ENCODE data around the gene PBRM1.

- TF ChIP-seq CTCF (conservative IDR thresholded peaks at IDR 0.05 in 1 of 2, IDR thresholded peaks at IDR 0.05 in 1 of 2; ENCODE audit: low read depth in 1 of 2, low read length in 2 of 2) (no peak), EZH2 (IDR thresholded peaks at IDR 0.05; ENCODE audit: low read length, missing control alignments) (no peak)
Measured at GRCh38 chr3:52502001-52502400, 183.7 kb downstream of the PBRM1 start.

Measured in fibroblast of lung (primary cell).